Measurements from ENCODE around the gene DNAH17. TPM values are rescaled to one million over a fixed set of nuclear protein-coding genes. Genes with fewer than 3 reads are reported as not detected.

Gene DNAH17
- total RNA-seq, 1 experiment from 2014 or later, result 0.11 TPM

DNA sequence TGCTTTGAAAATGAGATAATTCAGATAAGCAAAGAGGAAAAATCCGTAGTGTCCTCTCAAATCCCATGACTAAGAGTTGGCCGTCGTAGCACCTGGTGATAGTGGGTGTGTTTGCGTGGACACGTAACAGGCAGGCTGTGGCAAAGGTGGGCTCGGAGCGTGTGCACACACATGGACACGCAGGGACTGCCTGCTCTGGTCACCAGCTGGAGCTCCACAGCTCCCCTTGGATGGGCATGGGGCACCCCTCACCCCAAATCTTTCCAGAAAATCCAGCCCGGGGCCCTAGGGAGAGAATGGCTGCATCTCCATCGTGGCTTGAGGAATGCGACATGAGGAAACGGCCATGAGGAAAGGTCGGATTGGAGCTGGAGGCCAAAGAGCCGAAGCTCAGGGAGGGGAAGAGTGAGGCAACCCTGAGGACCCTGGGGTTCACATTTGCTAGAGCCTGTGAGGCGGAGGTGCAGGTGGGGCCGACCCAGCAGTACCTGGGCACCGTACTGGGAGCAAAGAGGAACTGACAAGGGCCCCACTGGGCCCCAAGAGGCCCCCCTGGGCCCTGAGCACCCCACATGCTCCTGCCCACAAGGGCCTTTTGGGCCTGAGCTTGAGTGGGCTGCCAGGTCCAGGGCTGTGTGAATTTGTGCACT lies 51.6 kb downstream of the DNAH17 start:
- no peak overlapping the region for H3K4me3 ChIP-seq (ENCODE audit: low read depth, low read length, poor library complexity, severe bottlenecking)

DNA sequence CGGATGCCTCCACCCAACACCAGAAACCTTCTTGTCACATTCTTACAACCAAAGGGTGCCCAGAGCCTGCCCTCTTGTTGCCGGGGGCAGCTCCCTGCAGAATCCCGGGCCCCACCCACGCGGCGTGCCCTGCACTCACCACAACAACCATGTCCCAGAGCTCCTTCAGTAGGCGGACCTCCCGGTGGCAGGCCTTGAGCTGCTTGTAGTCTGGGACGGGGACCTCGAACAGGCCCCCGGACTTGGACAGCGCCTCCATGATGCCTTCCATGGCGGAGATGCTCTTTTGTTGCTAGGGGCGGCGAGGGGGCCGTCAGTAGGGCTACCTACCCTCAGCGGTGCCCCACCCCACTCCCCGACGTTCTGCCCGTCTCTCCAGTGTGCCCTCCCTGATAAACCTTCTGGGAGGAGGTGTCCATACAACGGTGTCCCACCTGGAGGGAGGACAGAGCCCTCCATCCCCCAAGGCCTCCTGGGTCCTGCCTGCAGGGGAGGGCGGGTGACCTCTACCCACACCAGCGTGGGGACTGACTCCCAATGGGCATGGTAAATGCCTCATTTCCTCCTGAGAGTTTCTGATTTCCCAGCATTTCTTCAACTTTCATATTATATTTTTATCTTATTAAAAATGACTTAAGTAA lies 52.2 kb downstream of the DNAH17 start:
- no TSS peak for BruUV-seq (replicated peaks)
- H3K4me1 ChIP-seq (ENCODE audit: insufficient read depth, low read length, poor library complexity, severe bottlenecking), result no peaks in the 10 kb centered on the region
- POLR2A ChIA-PET (ENCODE audit: low non-redundant PET), result no interaction called here
- H3K27ac ChIP-seq (ENCODE audit: low read depth, low read length, poor library complexity, severe bottlenecking), result no peak overlapping the region
- no peaks in the 10 kb centered on the region for H3K36me3 ChIP-seq (ENCODE audit: insufficient read depth, low read length, poor library complexity, severe bottlenecking)
- intact Hi-C loops (cut with micrococcal nuclease; ENCODE audit: unreplicated experiment), result no loop called here
- H3K9me3 ChIP-seq (ENCODE audit: low read depth, low read length, poor library complexity, severe bottlenecking), result no peaks in the 10 kb centered on the region
- no peak overlapping the region for H3K4me3 ChIP-seq (ENCODE audit: low read depth, low read length, poor library complexity, severe bottlenecking)
- CTCF ChIA-PET, result no interaction called here
- no peak for TF ChIP-seq EZH2 (IDR thresholded peaks at IDR 0.05; ENCODE audit: borderline replicate concordance, low read depth, low read length, poor library complexity, severe bottlenecking)
- TF ChIP-seq, protein P1, sequence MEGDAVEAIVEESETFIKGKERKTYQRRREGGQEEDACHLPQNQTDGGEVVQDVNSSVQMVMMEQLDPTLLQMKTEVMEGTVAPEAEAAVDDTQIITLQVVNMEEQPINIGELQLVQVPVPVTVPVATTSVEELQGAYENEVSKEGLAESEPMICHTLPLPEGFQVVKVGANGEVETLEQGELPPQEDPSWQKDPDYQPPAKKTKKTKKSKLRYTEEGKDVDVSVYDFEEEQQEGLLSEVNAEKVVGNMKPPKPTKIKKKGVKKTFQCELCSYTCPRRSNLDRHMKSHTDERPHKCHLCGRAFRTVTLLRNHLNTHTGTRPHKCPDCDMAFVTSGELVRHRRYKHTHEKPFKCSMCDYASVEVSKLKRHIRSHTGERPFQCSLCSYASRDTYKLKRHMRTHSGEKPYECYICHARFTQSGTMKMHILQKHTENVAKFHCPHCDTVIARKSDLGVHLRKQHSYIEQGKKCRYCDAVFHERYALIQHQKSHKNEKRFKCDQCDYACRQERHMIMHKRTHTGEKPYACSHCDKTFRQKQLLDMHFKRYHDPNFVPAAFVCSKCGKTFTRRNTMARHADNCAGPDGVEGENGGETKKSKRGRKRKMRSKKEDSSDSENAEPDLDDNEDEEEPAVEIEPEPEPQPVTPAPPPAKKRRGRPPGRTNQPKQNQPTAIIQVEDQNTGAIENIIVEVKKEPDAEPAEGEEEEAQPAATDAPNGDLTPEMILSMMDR (conservative IDR thresholded peaks at IDR 0.05; ENCODE audit: low read depth, low read length), result no peak
- H3K27me3 ChIP-seq (replicated peaks; ENCODE audit: insufficient read depth, low read depth, low read length, poor library complexity), result no peaks in the 10 kb centered on the region
- no peak for DNase-seq (ENCODE audit: low spot score)

More for the DNA sequence above, 51.6 kb downstream of the DNAH17 start:
- ChIA-PET CTCF (no interaction called here), POLR2A (ENCODE audit: low non-redundant PET) (no interaction called here)
- no peaks in the 10 kb centered on the region for H3K4me1 ChIP-seq (ENCODE audit: insufficient read depth, low read length, poor library complexity, severe bottlenecking)
- H3K36me3 ChIP-seq (ENCODE audit: insufficient read depth, low read length, poor library complexity, severe bottlenecking), result no peaks in the 10 kb centered on the region
- intact Hi-C loops (cut with micrococcal nuclease; ENCODE audit: unreplicated experiment), result no loop called here
- H3K27me3 ChIP-seq (replicated peaks; ENCODE audit: insufficient read depth, low read depth, low read length, poor library complexity), result no peaks in the 10 kb centered on the region
- no peaks in the 10 kb centered on the region for H3K9me3 ChIP-seq (ENCODE audit: low read depth, low read length, poor library complexity, severe bottlenecking)
- no peak overlapping the region for H3K27ac ChIP-seq (ENCODE audit: low read depth, low read length, poor library complexity, severe bottlenecking)
- no peak for TF ChIP-seq EZH2 (IDR thresholded peaks at IDR 0.05; ENCODE audit: borderline replicate concordance, low read depth, low read length, poor library complexity, severe bottlenecking)
- TF ChIP-seq, protein P1 (conservative IDR thresholded peaks at IDR 0.05; ENCODE audit: low read depth, low read length), result no peak
- DNase-seq (ENCODE audit: low spot score), result no peak
- no TSS peak for BruUV-seq (replicated peaks)

DNA sequence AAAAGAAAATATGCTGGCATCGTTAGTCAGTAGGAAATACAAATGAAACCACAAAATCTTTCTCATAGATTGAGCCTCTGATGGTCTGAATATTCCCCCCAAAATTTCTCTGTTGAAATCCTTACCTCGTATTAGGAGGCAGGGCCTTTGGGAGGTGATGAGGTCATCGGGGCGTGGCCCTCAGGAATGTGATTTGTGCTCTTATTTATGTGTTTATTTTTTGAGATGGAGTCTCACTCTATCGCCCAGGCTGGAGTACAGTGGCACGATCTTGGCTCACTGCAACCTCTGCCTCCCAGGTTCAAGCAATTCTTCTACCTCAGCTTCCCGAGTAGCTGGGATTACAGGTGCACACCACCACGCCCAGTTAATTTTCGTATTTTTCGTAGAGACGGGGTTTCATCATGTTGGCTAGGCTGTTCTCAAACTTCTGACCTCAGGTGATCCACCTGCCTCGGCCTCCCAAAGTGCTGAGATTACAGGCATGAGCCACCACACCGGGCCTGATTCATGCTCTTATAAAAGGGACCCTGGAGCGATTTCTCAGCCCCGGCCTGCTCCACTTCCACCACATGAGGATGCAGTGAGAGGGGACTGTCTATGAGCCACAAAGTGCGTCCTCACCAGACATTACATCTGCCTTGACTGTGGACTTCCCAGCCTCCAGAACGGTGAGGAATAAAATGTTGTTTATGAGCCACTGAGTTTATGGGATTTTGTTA lies 53.1 kb downstream of the DNAH17 start:
- no peaks in the 10 kb centered on the region for H3K4me1 ChIP-seq (ENCODE audit: insufficient read depth, low read length, poor library complexity, severe bottlenecking)
- ChIA-PET CTCF (no interaction called here), POLR2A (ENCODE audit: low non-redundant PET) (no interaction called here)
- H3K4me3 ChIP-seq (ENCODE audit: low read depth, low read length, poor library complexity, severe bottlenecking), result no peak overlapping the region
- no peaks in the 10 kb centered on the region for H3K36me3 ChIP-seq (ENCODE audit: insufficient read depth, low read length, poor library complexity, severe bottlenecking)
- intact Hi-C loops (cut with micrococcal nuclease; ENCODE audit: unreplicated experiment), result no loop called here
- BruUV-seq (replicated peaks), result no TSS peak
- DNase-seq (ENCODE audit: low spot score), result no peak
- no peak for TF ChIP-seq EZH2 (IDR thresholded peaks at IDR 0.05; ENCODE audit: borderline replicate concordance, low read depth, low read length, poor library complexity, severe bottlenecking)
- TF ChIP-seq, protein P1 (conservative IDR thresholded peaks at IDR 0.05; ENCODE audit: low read depth, low read length), result no peak
- no peak overlapping the region for H3K27ac ChIP-seq (ENCODE audit: low read depth, low read length, poor library complexity, severe bottlenecking)
- no peaks in the 10 kb centered on the region for H3K9me3 ChIP-seq (ENCODE audit: low read depth, low read length, poor library complexity, severe bottlenecking)
- no peaks in the 10 kb centered on the region for H3K27me3 ChIP-seq (replicated peaks; ENCODE audit: insufficient read depth, low read depth, low read length, poor library complexity)
